ENCODE results near the gene PARVA. TPM values are rescaled to one million over a fixed set of nuclear protein-coding genes. Genes with fewer than 3 reads are reported as not detected.

The PARVA gene
- total RNA-seq, 1 donor from 2014 or later: 144 TPM

DNA sequence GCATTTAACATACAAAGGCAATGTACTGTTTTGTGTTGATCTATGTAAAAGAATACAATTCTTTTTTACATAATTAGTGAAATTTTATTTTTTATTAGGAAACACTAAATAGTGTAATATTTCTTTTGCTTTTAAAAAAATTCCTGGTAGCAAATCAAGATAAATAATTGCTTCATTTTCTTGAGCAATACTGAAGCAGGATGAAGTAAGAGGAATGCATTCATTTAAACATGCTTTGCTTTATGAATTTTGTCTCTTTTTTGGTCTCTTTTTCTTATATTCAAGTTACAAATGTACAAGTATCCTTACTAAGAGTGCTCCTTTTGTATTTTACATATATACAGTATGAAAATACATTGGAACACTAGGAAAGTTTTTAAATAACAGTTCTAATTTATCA is 152.4 kb downstream of the PARVA start:
- Mint-ChIP-seq H3K27ac (ENCODE audit: unreplicated experiment) (no peak overlapping the region), H3K36me3 (ENCODE audit: unreplicated experiment) (peaks cover 43% of the 10 kb centered on the region), H3K4me1 (ENCODE audit: unreplicated experiment) (peaks cover 17% of the 10 kb centered on the region), H3K9me3 (ENCODE audit: unreplicated experiment) (no peaks in the 10 kb centered on the region), H3K4me3 (ENCODE audit: unreplicated experiment) (no peak overlapping the region), H3K27me3 (ENCODE audit: unreplicated experiment) (no peaks in the 10 kb centered on the region)
- TF ChIP-seq, protein P1, sequence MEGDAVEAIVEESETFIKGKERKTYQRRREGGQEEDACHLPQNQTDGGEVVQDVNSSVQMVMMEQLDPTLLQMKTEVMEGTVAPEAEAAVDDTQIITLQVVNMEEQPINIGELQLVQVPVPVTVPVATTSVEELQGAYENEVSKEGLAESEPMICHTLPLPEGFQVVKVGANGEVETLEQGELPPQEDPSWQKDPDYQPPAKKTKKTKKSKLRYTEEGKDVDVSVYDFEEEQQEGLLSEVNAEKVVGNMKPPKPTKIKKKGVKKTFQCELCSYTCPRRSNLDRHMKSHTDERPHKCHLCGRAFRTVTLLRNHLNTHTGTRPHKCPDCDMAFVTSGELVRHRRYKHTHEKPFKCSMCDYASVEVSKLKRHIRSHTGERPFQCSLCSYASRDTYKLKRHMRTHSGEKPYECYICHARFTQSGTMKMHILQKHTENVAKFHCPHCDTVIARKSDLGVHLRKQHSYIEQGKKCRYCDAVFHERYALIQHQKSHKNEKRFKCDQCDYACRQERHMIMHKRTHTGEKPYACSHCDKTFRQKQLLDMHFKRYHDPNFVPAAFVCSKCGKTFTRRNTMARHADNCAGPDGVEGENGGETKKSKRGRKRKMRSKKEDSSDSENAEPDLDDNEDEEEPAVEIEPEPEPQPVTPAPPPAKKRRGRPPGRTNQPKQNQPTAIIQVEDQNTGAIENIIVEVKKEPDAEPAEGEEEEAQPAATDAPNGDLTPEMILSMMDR (IDR thresholded peaks at IDR 0.05): no peak
- DNase-seq (ENCODE audit: extremely low spot score, unreplicated experiment): no peak

DNA sequence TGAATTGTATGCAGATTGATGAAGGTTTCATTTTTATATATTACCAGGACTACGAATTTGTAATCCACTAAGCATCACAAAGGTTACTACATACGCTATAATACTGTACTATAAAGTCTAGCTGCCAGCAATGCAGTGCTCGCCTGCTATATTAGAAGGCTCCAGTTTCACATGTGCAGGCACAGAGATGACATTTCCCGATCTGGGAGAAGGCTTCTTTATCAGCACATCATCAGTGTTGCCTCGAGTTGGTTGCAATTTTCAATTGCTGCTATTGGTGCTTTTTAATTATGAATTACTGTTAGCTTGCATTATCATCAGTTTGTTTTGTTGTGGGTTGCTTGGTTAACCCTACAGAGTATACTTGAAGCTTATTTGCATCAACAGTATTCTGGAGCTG is 153.6 kb downstream of the PARVA start:
- Mint-ChIP-seq H3K4me1 (ENCODE audit: unreplicated experiment) (peaks cover 17% of the 10 kb centered on the region), H3K4me3 (ENCODE audit: unreplicated experiment) (no peak overlapping the region), H3K9me3 (ENCODE audit: unreplicated experiment) (no peaks in the 10 kb centered on the region), H3K27ac (ENCODE audit: unreplicated experiment) (no peak overlapping the region), H3K36me3 (ENCODE audit: unreplicated experiment) (peaks cover 41% of the 10 kb centered on the region), H3K27me3 (ENCODE audit: unreplicated experiment) (no peaks in the 10 kb centered on the region)
- no peak for DNase-seq (ENCODE audit: extremely low spot score, unreplicated experiment)
- TF ChIP-seq, protein P1 (IDR thresholded peaks at IDR 0.05): no peak

DNA sequence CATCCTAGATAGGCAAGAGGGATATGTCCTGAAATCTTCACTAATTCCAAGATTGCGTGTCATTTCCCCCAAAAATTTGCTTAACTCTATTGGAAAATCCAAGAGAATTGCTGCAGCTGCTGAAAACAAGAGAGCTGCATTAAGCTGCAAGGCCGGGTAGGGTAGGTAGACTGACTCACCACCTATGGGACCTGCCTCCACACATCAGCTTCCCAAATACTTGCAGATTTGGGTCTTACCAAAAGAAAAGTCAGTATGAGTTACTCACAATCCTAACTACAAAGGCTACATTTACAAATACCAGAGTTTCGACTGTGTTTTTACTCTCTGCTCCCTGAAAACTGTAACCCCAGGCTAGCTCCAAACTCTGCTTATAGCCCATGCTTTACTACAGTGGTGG is 154.3 kb downstream of the PARVA start:
- no peak overlapping the region for H3K27ac Mint-ChIP-seq (ENCODE audit: unreplicated experiment)
- no peak for DNase-seq (ENCODE audit: extremely low spot score, unreplicated experiment)

DNA sequence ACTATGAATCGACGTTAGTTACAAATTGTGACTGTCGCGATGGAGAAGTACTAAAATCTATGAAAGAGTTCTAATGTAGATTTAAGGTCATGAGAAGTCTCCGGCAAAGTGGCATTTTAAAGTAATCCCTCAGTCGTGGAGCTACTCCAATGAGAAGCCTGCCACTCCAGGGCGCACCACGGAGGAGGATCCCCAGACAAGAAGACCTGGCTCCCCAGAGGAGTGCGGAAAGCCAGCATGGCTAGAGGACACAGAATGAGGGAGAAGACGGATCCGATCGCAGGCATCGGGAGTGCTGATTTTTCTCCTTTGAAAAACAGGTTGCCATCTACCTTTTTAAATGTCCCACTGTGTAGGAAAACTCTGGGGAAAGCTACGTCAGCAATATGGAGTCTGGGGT is 155.2 kb downstream of the PARVA start:
- DNase-seq (ENCODE audit: extremely low spot score, unreplicated experiment): no peak
- Mint-ChIP-seq H3K36me3 (ENCODE audit: unreplicated experiment) (peaks cover 39% of the 10 kb centered on the region), H3K9me3 (ENCODE audit: unreplicated experiment) (no peaks in the 10 kb centered on the region), H3K4me1 (ENCODE audit: unreplicated experiment) (peaks cover 16% of the 10 kb centered on the region), H3K4me3 (ENCODE audit: unreplicated experiment) (no peak overlapping the region), H3K27ac (ENCODE audit: unreplicated experiment) (no peak overlapping the region), H3K27me3 (ENCODE audit: unreplicated experiment) (no peaks in the 10 kb centered on the region)
- TF ChIP-seq, protein P1 (IDR thresholded peaks at IDR 0.05): no peak

More for the DNA sequence above, 154.3 kb downstream of the PARVA start:
- Mint-ChIP-seq H3K4me1 (ENCODE audit: unreplicated experiment) (peaks cover 13% of the 10 kb centered on the region), H3K36me3 (ENCODE audit: unreplicated experiment) (peaks cover 39% of the 10 kb centered on the region), H3K27me3 (ENCODE audit: unreplicated experiment) (no peaks in the 10 kb centered on the region), H3K4me3 (ENCODE audit: unreplicated experiment) (no peak overlapping the region), H3K9me3 (ENCODE audit: unreplicated experiment) (no peaks in the 10 kb centered on the region)
- TF ChIP-seq, protein P1 (IDR thresholded peaks at IDR 0.05): no peak

DNA sequence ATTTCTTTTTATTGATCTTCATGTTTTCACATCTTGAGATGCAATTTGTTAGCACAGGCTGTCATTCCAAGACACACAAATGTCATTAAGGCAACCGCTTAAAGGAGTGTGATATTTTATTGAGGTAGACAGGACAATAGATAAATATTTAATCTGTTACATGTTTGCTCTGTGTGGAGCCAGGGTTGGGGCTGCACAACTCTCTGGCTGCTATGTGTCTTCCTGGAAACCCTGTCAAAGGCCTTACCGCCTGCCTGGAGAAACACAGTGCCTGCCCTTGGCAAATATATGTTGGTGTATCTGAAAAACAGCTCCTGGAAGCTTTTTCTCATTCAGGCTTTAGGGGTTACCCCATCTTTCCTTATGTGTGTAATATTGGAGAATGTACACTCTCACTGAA is 157.2 kb downstream of the PARVA start:
- H3K27ac Mint-ChIP-seq (ENCODE audit: unreplicated experiment): no peak overlapping the region
- TF ChIP-seq, protein P1 (IDR thresholded peaks at IDR 0.05): no peak
- H3K4me3 Mint-ChIP-seq (ENCODE audit: unreplicated experiment): no peak overlapping the region
- H3K27me3 Mint-ChIP-seq (ENCODE audit: unreplicated experiment): no peaks in the 10 kb centered on the region
- DNase-seq (ENCODE audit: extremely low spot score, unreplicated experiment): no peak
- H3K4me1 Mint-ChIP-seq (ENCODE audit: unreplicated experiment): peaks cover 27% of the 10 kb centered on the region
- H3K9me3 Mint-ChIP-seq (ENCODE audit: unreplicated experiment): no peaks in the 10 kb centered on the region
- H3K36me3 Mint-ChIP-seq (ENCODE audit: unreplicated experiment): peaks cover 29% of the 10 kb centered on the region

Data from osteocyte (in vitro differentiated cells).